Motor neuron (in vitro differentiated cells): ENCODE results near the gene CCDC8. TPM values are rescaled to one million over a fixed set of nuclear protein-coding genes. Genes with fewer than 3 reads are reported as not detected.
A peak's percentile ranks its signal among the peaks of the same experiment; 100 is the strongest.

ENCODE experiments used
- ATAC-seq, 8 experiments: fragments of 200-7000 bp; cut with Tn5 transposase; replicated peaks in 6 of 8; 2 replicates each; pipeline ENCODE4 v1.8.0; 2021; ENCODE audit warnings: mild to moderate bottlenecking in 8 of 8, moderate library complexity in 8 of 8
- H3K27ac ChIP-seq, 2 donors: fragments of 250-450 bp; sonication (Bioruptor Pico); 2 replicates each; pipeline ENCODE4 v1.9.0; 2021; ENCODE audit warnings: antibody characterized with exemption in 2 of 2, mild to moderate bottlenecking in 2 of 2, moderate library complexity in 1 of 2
- H3K4me1 ChIP-seq, 2 donors: fragments of 250-450 bp; sonication (Bioruptor Pico); replicated peaks in 1 of 2; 2 replicates each; pipeline ENCODE4 v1.6.1; 2021; ENCODE audit warnings: antibody characterized with exemption in 2 of 2, mild to moderate bottlenecking in 2 of 2, moderate library complexity in 1 of 2
- H3K4me3 ChIP-seq, 5 donors: fragments of 250-450 bp; sonication (Bioruptor Pico); 2 replicates each; pipeline ENCODE4 v1.9.0; 2021; ENCODE audit warnings: antibody characterized with exemption in 5 of 5, mild to moderate bottlenecking in 5 of 5, moderate library complexity in 4 of 5
- WGBS, 10 experiments: fragments of 450-650 bp; shearing (Covaris generic); methylation state at CpG; one replicate each; pipeline ENCODE4 v1.0.0; 2022; 5-methylcytosine and 5-hydroxymethylcytosine counted together
- in situ Hi-C, 9 experiments: fragments of 400-800 bp; cut with MboI; loops; one replicate each; pipeline ENCODE4 v1.15.0; 2021; ENCODE audit warnings: low sequenced_read_pairs in 9 of 9, low pct_unique_long_range_greater_than_20kb in 2 of 9; ENCODE audit not compliant: unreplicated experiment in 9 of 9
- total RNA-seq, 8 experiments: library from RNA; unstranded; fragments of 300-600 nt; gene quantifications; 2 replicates each; pipeline versions ENCODE4 v1.2.3 to v1.2.4, GENCODE V29; 2022

Gene CCDC8
- total RNA-seq, 8 experiments from 2014 or later = 0.92 to 30.9 (median 11.8) TPM

DNA sequence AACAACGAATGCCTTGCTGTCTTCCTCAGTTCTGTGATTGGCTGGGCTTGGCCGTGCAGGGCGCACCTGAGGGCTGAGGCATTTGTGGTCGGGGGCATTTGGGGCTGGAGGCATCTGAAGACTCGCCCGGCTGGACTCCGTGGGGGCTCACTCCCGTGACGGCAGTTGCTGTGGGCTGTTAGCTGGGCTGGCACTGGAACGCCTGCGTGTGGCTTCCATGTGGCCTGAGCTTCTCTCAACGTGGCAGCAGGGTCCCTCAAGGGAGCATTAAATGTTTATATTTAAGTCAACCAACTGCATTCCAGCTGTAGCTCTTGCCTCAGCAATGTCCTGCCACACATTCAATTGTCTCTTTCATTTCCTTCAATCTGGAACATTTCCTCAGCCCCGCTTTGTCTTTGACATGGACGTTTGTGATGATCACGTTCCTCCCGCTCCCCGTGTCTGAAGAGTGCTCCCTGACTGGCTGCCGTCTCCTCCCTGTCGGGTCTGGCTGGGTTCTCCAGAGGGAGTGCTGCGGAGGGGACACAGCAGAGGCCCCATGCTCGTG lies 21.0 kb downstream of the CCDC8 start:
- peak overlapping the region; percentile 53 to 57 for H3K27ac ChIP-seq
- 10 to 74% (median 62%) methylated on average over 2 to 13 of the region's 21 CpGs; no CpG with 5 or more reads in 1 of the 10 experiments for WGBS, 10 experiments
- H3K4me3 ChIP-seq = no peak overlapping the region
- H3K4me1 ChIP-seq = peaks cover 14 to 20% of the 10 kb centered on the region in 2 donors
- in situ Hi-C loops = loop anchor here in 2 of 9 experiments (25.0 kb wide), 1 partner anchor 95 kb away; the partner anchor contains the start of gene PNMA8B (in 2 of the 2)
- peak in 5 of 8 experiments; percentile 17 to 45 (median 31) for ATAC-seq

- H3K4me1 ChIP-seq = peaks cover 14 to 20% of the 10 kb centered on the region in 2 donors
- 40 to 100% (median 87%) methylated on average over 1 to 16 of the region's 33 CpGs; no CpG with 5 or more reads in 2 of the 10 experiments for WGBS, 10 experiments
- ATAC-seq = peak in 5 of 8 experiments; percentile 2 to 19 (median 8)
- no peak overlapping the region for H3K4me3 ChIP-seq
- H3K27ac ChIP-seq = peak overlapping the region in 1 of 2 donors; percentile 57
- in situ Hi-C loops = loop anchor here in 2 of 9 experiments (25.0 kb wide), 1 partner anchor 96 kb away; the partner anchor contains the start of gene PNMA8B (in 2 of the 2)
Observed at GRCh38 chr19:46391296-46392251, 21.8 kb downstream of the CCDC8 start.

GRCh38 chr19:46390866-46391265 lies 22.5 kb downstream of the CCDC8 start:
- Histone ChIP-seq H3K4me3 (no peak overlapping the region), H3K4me1 (peaks cover 14 to 20% of the 10 kb centered on the region in 2 donors), H3K27ac (no peak overlapping the region)
- peak in 7 of 8 experiments; percentile 1 to 85 (median 9) for ATAC-seq
- in situ Hi-C loops = loop anchor here in 2 of 9 experiments (25.0 kb wide), 1 partner anchor 96 kb away; the partner anchor contains the start of gene PNMA8B (in 2 of the 2)
- WGBS, 10 experiments = 33 to 100% (median 87%) methylated on average over 2 to 3 of the region's 18 CpGs; no CpG with 5 or more reads in 5 of the 10 experiments

- peaks cover 14 to 20% of the 10 kb centered on the region in 2 donors for H3K4me1 ChIP-seq
- no peak overlapping the region for H3K4me3 ChIP-seq
- in situ Hi-C loops = loop anchor here in 2 of 9 experiments (25.0 kb wide), 1 partner anchor 97 kb away; the partner anchor contains the start of gene PNMA8B (in 2 of the 2)
- ATAC-seq = peak in 5 of 8 experiments; percentile 5 to 38 (median 17)
- WGBS, 10 experiments = 50% methylated on average over 1 of the region's 16 CpGs; no CpG with 5 or more reads in 9 of the 10 experiments
- H3K27ac ChIP-seq = no peak overlapping the region
Observed at GRCh38 chr19:46390121-46390858, 23.1 kb downstream of the CCDC8 start.

- Histone ChIP-seq H3K4me3 (no peak overlapping the region), H3K4me1 (peaks cover 10 to 17% of the 10 kb centered on the region in 2 donors), H3K27ac (no peak overlapping the region)
- no peak for ATAC-seq
- WGBS, 10 experiments = 72 to 100% (median 92%) methylated on average over 1 to 11 of the region's 25 CpGs; no CpG with 5 or more reads in 2 of the 10 experiments
- in situ Hi-C loops = loop anchor here in 2 of 9 experiments (25.0 kb wide), 1 partner anchor 99 kb away; the partner anchor contains the start of gene PNMA8B (in 2 of the 2)
Observed at GRCh38 chr19:46388311-46389095, 24.9 kb downstream of the CCDC8 start.

DNA sequence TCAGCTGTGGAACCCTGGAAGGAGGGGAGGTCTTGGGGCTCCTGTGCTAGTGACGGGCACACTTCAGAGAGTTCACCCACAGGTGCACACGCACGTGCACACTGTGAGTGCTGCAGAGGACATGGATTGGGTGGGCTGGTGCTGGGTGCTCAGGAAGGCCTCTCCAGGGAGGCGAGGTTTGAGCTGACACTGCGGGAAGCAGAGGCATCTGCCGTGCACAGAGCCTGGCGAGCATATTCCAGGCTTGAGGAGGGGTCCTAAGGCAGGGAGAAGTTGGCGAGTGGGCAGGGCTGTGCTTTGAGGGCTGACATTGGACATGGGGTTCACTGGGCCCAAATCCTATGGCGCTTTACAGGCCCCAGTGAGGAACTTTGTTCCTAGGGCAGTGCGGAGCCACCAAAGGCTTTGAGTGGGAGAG lies 25.6 kb downstream of the CCDC8 start:
- Histone ChIP-seq H3K4me1 (peaks cover 10 to 14% of the 10 kb centered on the region in 2 donors), H3K4me3 (no peak overlapping the region), H3K27ac (no peak overlapping the region)
- WGBS, 10 experiments = 88 to 100% methylated on average over 1 to 5 of the region's 10 CpGs; no CpG with 5 or more reads in 8 of the 10 experiments
- in situ Hi-C loops = loop anchor here in 2 of 9 experiments (25.0 kb wide), 1 partner anchor 100 kb away; the partner anchor contains the start of gene PNMA8B (in 2 of the 2)
- no peak for ATAC-seq

DNA sequence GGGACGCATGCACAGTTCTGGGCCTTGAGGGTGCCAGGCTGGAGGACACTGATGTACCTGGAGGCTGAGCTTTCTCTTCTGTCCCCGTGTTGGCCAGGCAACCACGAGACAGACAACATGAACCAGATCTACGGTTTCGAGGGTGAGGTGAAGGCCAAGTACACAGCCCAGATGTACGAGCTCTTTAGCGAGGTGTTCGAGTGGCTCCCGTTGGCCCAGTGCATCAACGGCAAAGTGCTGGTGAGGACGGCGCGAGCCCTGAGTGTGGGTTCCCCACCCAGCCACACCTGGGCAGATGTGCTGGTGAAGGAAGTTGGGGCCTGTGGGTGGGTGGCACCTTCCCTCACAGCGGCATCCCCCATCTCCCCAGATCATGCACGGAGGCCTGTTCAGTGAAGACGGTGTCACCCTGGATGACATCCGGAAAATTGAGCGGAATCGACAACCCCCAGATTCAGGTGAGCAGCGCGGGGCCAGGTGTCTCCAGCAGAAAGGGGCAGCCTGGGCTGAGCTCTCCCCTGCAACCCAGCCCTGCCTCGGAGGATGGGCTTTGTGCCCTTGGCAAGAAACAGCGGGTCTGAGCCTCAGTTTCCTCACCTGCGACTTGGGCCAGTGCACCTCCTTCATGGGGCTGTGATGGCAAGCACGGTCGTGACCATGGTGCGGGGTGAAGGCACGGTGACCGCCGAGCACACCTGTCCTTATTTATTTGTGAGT lies 26.2 kb downstream of the CCDC8 start:
- Histone ChIP-seq H3K4me1 (peaks cover 6 to 9% of the 10 kb centered on the region in 2 donors), H3K27ac (no peak overlapping the region), H3K4me3 (no peak overlapping the region)
- in situ Hi-C loops = loop anchor here in 2 of 9 experiments (25.0 kb wide), 1 partner anchor 100 kb away; the partner anchor contains the start of gene PNMA8B (in 2 of the 2)
- no peak for ATAC-seq
- 80 to 100% (median 92%) methylated on average over 1 to 24 of the region's 30 CpGs; no CpG with 5 or more reads in 6 of the 10 experiments for WGBS, 10 experiments

DNA sequence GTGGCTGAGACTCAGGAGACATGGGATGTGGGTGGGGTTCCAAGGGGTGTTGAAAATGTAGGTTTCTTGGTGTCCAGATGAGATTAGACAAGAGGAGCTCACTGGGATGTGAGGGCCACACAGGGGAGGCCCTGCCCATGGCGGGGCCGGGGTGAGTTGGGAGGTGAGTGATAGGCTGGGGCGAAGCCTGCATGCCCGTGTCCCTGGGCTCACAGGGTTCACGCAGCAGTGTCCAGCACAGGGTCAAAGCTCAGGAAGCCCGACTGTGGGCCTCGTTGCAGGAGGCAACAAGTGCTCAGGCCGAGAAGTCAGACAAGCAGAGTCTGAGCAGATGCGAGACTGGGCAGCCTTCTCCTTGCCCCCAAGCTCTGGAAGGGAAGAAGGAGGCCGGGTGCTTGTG lies 27.2 kb downstream of the CCDC8 start:
- no peaks in the 10 kb centered on the region for H3K4me1 ChIP-seq
- 82 to 100% (median 100%) methylated on average over 1 to 4 of the region's 10 CpGs; no CpG with 5 or more reads in 6 of the 10 experiments for WGBS, 10 experiments
- in situ Hi-C loops = loop anchor here in 2 of 9 experiments (25.0 kb wide), 1 partner anchor 101 kb away; the partner anchor contains the start of gene PNMA8B (in 2 of the 2)
- no peak overlapping the region for H3K27ac ChIP-seq
- no peak for ATAC-seq
- H3K4me3 ChIP-seq = no peak overlapping the region

GRCh38 chr19:46385636-46386035 lies 27.7 kb downstream of the CCDC8 start:
- Histone ChIP-seq H3K4me3 (no peak overlapping the region), H3K27ac (no peak overlapping the region), H3K4me1 (no peaks in the 10 kb centered on the region)
- ATAC-seq = no peak
- WGBS, 10 experiments = 50 to 100% (median 98%) methylated on average over 1 to 4 of the region's 11 CpGs; no CpG with 5 or more reads in 2 of the 10 experiments
- in situ Hi-C loops = loop anchor here in 2 of 9 experiments (25.0 kb wide), 1 partner anchor 102 kb away; the partner anchor contains the start of gene PNMA8B (in 2 of the 2)

GRCh38 chr19:46384396-46384795 lies 29.0 kb downstream of the CCDC8 start:
- H3K27ac ChIP-seq = no peak overlapping the region
- H3K4me1 ChIP-seq = no peaks in the 10 kb centered on the region
- H3K4me3 ChIP-seq = no peak overlapping the region
- in situ Hi-C loops = loop anchor here in 2 of 9 experiments (25.0 kb wide), 1 partner anchor 103 kb away; the partner anchor contains the start of gene PNMA8B (in 2 of the 2)
- ATAC-seq = peak in 1 of 8 experiments; percentile 17
- 60 to 100% (median 87%) methylated on average over 1 to 6 of the region's 11 CpGs; no CpG with 5 or more reads in 6 of the 10 experiments for WGBS, 10 experiments
